IMR-90 (cell line): Measurements from ENCODE around the gene BTBD6.
"Not testable (repeated sequence)": the region's sequence is repeated elsewhere in the genome, so short reads cannot be mapped to it uniquely, and the experiment has no call there.

Experiments used
- BHLHE40 ChIP-seq: fragments of 150-350 bp; IDR thresholded peaks from 2 replicates; pipeline ENCODE4 v1.6.1; 2016; ENCODE audit warnings: mild to moderate bottlenecking, low read depth, low read length
- CEBPB ChIP-seq: IDR thresholded peaks from 2 replicates; pipeline ENCODE4 v1.6.1; 2012; ENCODE audit warnings: low read depth, low read length, improper control_type of control experiment
- FOS ChIP-seq: fragments of 150-350 bp; IDR thresholded peaks from 2 replicates; pipeline ENCODE4 v1.6.1; 2016; ENCODE audit warnings: low read depth, low read length
- MAZ ChIP-seq: IDR thresholded peaks from 2 replicates; pipeline ENCODE4 v1.6.1; 2012; ENCODE audit warnings: low read depth, mild to moderate bottlenecking, low read length, improper control_type of control experiment, moderate library complexity, borderline replicate concordance
- POLR2A ChIP-seq: IDR thresholded peaks from 2 replicates; pipeline ENCODE4 v1.6.1; 2012; ENCODE audit warnings: mild to moderate bottlenecking, low read depth, low read length
- SMC3 ChIP-seq: fragments of 150-350 bp; IDR thresholded peaks from 2 replicates; pipeline ENCODE4 v1.6.1; 2016; ENCODE audit warnings: low read depth, mild to moderate bottlenecking, antibody characterized with exemption, low read length, moderate library complexity
- TF ChIP-seq, protein P1 (sequence below): fragments of 150-350 bp; IDR thresholded peaks from 2 replicates; pipeline ENCODE4 v1.6.1; 2016; ENCODE audit warnings: low read depth, mild to moderate bottlenecking, low read length, moderate library complexity, borderline replicate concordance
- TF ChIP-seq, protein P2 (sequence below): conservative IDR thresholded peaks from 2 replicates; pipeline ENCODE4 v1.5.1; 2012; ENCODE audit warnings: mild to moderate bottlenecking, low read depth, low read length, improper control_type of control experiment
- TF ChIP-seq, protein P3 (sequence below): fragments of 150-350 bp; IDR thresholded peaks from 2 replicates; pipeline ENCODE4 v1.6.1; 2017; ENCODE audit warnings: mild to moderate bottlenecking, antibody characterized with exemption, low read length, low read depth

DNA sequence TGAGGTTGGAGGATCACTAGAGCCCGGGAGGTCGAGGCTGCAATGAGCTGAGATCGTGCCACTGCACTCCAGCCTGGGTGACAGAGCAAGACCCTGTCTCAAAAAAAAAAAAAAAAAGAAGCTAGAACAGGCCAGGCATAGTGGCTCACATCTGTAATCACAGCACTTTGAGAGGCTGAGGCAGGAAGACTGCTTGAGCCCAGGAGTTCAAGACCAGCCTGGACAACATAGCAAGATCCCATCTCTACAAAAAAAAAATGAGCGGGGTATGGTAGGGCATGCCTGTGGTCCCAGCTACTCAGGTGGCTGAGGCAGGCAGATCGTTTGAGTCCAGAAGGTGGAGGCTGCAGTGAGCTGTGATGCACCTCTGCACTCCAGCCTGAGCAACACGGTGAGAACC lies 40.6 kb downstream of the BTBD6 start:
- TF ChIP-seq, protein P1, sequence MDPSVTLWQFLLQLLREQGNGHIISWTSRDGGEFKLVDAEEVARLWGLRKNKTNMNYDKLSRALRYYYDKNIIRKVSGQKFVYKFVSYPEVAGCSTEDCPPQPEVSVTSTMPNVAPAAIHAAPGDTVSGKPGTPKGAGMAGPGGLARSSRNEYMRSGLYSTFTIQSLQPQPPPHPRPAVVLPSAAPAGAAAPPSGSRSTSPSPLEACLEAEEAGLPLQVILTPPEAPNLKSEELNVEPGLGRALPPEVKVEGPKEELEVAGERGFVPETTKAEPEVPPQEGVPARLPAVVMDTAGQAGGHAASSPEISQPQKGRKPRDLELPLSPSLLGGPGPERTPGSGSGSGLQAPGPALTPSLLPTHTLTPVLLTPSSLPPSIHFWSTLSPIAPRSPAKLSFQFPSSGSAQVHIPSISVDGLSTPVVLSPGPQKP: not testable (repeated sequence)
- TF ChIP-seq, protein P2, sequence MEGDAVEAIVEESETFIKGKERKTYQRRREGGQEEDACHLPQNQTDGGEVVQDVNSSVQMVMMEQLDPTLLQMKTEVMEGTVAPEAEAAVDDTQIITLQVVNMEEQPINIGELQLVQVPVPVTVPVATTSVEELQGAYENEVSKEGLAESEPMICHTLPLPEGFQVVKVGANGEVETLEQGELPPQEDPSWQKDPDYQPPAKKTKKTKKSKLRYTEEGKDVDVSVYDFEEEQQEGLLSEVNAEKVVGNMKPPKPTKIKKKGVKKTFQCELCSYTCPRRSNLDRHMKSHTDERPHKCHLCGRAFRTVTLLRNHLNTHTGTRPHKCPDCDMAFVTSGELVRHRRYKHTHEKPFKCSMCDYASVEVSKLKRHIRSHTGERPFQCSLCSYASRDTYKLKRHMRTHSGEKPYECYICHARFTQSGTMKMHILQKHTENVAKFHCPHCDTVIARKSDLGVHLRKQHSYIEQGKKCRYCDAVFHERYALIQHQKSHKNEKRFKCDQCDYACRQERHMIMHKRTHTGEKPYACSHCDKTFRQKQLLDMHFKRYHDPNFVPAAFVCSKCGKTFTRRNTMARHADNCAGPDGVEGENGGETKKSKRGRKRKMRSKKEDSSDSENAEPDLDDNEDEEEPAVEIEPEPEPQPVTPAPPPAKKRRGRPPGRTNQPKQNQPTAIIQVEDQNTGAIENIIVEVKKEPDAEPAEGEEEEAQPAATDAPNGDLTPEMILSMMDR: not testable (repeated sequence)
- TF ChIP-seq, protein P3, sequence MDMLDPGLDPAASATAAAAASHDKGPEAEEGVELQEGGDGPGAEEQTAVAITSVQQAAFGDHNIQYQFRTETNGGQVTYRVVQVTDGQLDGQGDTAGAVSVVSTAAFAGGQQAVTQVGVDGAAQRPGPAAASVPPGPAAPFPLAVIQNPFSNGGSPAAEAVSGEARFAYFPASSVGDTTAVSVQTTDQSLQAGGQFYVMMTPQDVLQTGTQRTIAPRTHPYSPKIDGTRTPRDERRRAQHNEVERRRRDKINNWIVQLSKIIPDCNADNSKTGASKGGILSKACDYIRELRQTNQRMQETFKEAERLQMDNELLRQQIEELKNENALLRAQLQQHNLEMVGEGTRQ: not testable (repeated sequence)
- TF ChIP-seq POLR2A, FOS, BHLHE40, CEBPB, MAZ, SMC3: not testable (repeated sequence)
